ENCODE measurements around the gene SPAG16.

SPAG16 gene

DNA sequence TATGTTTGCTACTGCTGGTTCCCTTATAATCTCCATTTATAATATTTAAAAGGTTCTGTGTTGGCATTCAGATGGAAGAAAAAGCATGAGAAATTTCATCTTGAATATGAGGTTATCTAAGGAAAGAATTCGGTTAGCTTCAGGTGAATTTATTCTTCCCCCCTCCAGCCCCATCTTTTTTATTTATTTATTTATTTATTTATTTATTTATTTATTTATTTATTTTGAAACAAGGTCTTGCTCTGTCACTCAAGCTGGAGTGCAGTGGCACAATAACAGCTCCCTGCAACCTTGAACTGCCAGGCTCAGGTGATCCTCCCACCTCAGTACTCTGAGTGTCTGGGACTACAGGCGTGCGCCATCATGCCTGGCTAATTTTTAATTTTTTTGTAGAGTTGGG, 1031.1 kb downstream of the SPAG16 start:
- no peak for DNase-seq

DNA sequence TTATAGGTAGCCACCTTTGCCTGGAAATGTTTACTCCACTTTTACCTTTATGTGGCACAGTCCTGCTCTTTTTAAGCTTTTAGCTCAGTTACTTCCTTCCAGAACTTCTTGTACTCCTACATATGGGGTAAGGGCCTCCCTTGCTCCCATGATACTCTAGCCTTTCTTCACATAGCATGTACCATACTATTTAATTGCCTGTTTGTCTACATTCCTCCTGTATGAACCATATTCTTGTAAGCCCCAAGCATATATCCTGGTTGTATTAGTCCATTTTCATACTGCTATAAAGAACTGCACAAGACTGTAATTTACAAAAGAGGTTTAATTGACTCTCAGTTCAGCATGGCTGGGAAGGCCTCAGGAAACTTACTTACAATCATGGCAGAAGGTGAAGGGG, 1035.9 kb downstream of the SPAG16 start:
- no peak for DNase-seq

DNA sequence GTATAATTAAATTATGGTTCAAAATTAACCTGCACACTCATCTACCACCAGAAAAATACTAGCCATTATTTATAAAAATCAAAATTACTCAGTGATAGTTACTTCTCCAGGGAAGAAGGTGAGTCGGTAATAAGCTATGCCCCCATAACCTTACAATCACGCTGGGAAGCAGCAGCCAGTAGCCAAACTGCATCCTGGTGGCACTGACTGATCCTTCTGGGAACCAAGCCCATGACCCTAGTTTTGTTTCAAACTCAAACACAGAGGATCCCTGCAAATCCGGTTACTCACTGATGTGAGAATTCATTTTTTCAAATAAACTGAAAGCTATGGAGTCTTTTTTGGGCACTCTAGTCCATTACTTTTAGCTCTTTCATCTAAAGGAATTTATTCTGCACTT, 1038.4 kb downstream of the SPAG16 start:
- no peak for DNase-seq

DNA sequence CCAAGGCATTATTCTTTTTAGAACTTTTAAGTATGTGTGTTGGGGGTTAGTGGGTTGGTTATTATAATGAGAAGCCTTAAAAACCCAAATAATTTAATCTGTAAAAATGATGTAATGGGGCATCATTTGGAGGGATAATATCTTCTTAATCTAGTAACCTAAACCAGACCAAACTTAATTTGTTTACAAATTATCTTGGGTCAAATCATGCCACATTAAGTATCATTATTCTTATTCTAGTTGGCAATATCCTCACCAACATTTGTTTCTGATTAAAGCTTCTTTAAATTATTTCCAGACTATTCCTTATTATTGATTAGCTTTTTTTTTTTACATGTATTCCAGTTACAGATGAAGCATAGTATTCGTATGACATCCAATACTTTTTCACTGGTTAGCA, 1041.1 kb downstream of the SPAG16 start:
- no peak for DNase-seq

DNA sequence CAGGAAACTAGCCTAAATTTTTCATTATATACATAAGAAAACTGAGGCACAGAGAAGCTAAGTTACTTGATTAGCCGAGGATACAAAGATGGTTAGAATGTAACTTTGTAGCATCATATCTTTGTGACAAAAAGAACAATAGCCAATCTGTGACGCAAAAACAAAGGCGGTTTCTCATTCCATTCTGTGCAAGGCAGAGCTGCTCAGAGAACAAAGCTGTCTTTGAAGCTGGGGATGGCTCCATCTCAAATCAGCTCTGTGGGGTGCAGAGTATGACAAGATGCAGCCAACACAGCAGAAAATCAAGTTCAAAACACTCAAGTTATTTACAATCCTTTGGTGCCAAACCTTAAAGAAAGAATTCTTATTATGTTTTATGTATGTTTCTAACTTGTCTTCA, 1044.7 kb downstream of the SPAG16 start:
- no peak for DNase-seq

DNA sequence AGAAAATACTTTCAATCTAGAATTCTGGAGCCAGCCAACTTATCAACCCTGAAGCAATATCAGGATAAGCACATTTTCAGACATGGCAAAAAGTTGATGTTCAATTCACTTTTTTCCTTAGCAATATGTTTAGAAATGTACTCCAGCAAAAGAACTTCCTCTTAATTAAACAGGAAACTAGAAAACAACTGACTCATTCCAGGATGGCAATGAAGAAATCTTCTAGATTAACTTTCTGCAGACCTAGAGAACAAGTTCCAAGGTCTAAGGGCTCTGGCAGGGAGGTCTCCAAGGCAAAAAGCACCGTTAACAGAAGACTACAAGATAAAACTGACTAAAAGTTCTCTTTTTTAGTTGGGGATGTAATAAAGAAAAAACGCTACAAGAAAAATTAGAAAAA, 1057.4 kb downstream of the SPAG16 start:
- DNase-seq, result no peak

DNA sequence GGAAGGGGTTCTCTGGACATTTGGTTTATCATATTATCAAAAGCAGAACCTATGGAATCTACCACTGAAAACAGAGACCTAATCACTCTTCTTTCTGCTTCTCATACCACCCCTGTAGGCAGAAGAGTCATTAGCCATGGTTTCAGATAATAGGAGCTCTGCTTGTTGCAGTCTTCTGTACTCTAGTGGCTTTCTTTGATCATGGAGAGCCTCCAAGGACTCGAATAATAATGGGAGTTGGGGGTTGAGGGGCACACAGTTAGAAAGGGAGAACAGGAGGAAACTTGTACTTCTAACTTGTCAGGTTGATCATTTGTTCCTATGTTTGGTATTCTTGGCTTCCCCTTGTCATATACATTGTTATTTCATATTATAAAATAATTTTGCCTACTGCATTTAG, 1074.2 kb downstream of the SPAG16 start:
- DNase-seq, result no peak

DNA sequence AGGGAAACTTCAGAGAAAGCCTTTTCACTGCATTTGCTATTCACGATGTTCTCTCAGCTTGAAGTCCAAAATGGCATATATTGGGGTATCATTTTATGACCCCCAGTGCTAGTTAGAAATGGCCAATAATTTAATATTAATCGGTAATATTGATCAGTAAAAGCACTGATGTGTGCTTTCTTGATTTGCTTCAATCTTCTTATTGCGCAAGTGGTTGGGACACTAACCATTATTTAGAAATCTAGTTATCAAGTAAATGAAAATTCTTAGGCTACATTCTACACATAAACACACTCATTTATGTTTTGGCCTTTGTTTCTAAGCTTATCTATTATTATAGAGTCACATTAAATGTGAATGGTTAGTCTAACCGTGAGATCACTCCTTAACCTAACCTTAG, 1076.9 kb downstream of the SPAG16 start:
- no peak for DNase-seq

DNA sequence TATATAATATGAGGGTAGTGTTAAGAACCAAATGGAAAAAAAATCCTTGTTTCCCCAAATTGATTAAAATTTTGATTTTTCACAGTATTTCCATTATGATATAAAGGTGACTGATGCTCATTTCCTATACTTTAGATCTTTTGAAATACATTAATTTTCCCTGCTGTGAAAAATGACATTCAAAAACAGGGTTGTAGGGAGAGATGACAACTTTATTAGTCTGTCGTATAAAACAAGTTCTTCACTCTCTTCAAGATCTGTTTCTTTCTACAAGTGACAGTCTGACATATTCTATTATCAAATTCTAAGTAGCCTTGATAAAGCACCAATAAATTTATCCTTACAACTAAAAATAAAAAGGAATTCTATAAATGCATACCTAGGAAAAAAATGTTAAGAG, 1081.3 kb downstream of the SPAG16 start:
- DNase-seq, result no peak

DNA sequence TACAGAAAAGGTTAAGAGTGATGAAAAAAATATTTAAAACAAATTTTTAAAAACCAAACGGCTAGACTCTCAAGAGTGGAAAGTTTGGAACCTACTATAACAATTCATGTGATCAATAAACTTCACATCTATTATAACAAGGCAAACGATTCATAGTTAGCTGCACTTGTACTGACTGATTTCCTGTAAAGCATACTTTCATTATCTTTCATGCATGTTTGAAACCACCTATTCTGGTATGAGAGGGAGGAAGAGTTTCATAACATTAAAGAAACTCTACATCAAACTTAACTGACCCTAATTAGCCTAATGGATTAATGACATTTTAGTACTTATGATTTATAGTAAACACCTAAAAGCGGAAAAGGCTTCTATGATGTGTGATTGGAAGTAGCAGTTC, 1082.9 kb downstream of the SPAG16 start:
- DNase-seq, result no peak

DNA sequence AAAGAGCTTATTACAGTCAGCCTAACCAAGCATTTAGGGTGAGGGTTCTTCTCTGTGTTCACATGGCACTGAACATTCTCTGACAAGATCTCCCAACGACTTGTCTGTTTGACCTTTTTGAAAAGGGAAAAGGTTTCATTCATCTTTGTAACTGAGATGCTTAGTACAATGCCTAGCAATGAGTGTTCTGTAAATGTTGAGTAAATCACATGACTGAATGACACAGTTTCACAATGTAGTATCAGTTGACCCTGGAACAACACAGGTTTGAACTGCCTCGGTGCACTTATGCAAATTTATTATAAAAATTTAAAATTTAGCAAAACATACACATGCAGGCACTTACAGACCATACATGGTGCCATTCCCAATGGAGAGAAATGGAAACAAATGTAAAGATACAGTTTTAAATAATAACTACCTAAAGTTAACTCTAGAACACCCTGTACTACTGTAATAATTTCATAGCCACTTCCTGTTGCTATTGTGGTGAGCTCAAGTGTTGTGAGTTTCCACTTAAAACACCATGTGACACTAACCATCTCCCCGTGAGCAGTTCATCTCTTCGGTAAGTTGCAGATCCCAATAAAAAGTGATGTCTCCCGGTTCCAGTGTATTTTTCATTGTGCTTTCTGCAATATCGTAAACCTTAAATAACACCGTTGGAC, 1092.5 kb downstream of the SPAG16 start:
- no peak for DNase-seq

DNA sequence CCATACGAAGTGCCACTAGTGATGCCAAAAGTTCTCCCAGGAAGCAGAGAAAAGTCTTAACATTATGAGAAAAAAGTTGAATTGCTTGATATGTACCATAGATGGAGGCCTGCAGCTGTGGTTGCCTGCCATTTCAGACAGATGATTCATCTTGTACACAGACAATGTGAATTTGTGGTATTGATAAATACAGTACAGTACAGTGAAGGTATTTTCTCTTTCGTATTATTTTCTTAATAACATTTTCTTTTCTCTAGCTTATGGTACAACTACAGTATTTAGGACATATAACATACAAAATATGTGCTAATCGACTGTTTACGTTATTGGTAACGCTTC, 1093.0 kb downstream of the SPAG16 start:
- DNase-seq, result no peak

DNA sequence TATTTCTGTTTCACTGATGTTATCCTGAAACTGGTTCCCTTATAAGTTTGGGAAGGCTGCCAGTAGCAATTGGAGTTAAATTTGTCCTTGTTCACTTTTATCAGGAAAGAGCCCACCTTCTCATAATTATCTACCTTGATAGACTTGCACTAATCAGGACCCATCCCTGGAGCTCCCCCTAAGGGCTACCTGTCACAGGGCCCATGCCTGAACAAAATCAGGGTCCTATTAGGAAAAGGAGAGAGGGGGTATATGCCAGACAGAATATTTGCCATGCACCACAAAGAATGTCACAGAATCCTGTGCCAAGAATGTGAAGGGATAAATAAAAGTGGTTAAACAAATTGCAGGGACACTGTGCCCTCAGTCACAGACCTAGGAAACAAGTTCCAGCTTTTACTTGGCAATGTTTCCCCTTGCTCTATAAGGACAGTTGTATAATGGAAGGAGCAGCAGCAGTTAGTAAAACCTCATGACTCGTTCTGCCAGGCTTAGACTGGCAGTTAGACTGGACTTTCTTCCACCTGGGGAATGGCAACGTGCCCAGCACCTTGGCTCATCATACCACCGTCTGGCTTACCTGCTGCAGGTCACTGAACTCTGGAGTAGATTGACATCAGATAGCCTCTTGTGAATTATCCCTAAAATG, 1094.3 kb downstream of the SPAG16 start:
- DNase-seq, result peak; percentile 25

DNA sequence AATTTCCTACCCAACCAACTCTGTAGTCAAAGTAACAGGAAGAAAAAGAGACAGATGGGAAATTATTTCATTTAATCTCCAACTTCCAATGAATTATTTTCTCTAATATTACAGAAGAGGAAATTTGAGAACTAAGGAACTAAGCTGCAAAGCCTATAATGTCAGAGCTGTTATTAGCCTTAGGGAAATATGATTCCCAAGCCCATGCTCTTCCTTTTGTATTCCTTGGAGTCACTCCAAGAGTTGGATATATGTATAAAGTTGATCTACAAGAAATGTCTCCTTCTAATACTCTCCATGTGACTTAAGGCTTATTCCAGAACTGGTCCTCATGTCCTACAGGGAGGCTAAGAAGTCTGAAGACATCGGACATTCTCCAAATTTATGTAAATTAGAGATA, 1095.0 kb downstream of the SPAG16 start:
- DNase-seq, result peak; percentile 45

DNA sequence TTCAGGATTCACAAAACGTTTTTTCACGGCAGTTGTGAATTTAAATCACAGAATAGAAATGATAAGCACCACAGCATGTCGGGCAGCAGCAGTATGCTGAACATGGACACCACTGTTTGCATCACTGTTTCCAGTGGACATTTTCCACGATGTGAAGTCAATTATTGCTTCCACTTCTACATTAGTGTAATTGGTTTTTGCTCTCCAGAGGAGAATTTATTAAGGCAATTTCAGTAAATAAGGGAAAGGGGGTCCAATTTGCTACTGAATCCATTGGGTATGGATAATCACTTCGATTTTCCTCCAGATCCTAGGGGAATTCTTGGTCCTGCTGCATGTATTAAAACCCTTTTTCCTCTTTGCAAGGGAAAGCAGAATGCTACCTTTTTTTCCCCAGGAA, 1096.4 kb downstream of the SPAG16 start:
- DNase-seq, result no peak

DNA sequence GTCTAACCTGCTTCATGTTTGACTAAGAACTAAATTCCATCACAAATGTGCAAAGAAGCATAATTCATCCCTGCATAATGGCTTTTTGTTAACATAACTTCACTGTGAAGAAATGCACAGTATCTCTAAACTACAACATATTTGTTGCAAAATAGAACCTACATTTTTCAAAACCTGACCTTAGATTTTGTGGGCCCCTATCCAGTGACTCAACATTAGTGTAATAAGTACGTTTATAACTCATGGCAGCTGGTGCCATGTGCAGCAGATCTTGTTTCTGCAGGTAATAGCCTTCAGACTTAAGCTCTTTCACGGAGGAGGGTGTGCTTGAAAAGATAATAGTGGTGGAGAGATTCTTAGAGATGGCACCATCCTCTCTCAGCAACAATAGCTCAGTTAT, 1098.0 kb downstream of the SPAG16 start:
- no peak for DNase-seq

DNA sequence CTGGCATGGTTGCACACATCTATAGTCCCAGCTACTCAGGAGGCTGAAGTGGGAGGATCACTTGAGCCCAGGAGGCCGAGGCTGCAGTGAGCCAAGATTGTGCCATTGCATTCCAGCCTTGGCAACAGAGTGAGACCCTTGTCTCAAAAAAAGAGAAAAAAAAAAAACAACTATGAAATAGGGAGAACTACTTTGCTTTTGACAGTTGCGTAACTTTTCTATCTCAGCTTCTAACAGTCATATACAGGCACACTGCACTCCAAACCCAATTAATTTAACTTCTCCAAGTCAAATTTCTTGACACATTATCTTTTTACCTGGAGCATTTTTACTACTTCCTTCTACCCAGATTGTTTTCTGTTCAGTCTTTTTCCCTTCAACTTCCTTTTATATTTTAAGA, 1102.5 kb downstream of the SPAG16 start:
- no peak for DNase-seq

DNA sequence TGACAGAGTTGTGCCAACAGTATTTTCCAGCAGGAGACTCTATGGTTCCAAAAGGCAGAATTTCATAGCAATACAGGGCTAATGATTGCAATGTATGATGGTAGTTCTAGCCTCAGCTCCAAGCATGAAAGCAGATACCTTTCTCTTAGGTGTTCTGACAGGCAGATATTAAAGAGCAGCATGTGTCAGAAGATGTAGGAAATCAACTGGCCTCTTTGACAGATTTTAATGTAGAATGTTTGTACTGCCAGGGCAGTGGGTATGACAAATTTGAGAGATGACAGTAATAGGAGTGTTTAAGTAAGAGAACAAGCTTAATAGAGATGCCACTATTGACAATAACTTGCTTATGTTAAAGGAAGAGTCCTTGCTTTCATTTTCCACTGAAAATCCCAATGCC, 1105.1 kb downstream of the SPAG16 start:
- DNase-seq, result no peak

DNA sequence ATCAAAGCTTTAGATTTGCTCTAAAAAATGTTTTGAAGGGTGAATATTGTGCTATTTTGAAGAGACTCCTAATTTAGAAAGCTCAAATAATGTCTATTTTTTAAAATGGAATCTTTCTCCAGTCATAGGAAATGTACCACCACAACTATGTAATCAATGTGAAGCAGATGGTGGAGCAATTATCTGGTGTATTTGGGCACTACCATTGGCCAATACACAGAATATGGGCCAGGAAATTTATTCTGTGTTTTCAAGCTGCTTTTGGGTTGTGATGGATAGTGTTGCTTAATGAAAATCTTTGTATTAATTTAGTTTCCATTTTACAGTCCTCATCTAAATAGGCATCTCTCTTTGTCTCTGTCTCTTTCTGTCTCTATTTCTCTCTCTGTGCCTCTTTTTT, 1109.5 kb downstream of the SPAG16 start:
- DNase-seq, result peak; percentile 19

DNA sequence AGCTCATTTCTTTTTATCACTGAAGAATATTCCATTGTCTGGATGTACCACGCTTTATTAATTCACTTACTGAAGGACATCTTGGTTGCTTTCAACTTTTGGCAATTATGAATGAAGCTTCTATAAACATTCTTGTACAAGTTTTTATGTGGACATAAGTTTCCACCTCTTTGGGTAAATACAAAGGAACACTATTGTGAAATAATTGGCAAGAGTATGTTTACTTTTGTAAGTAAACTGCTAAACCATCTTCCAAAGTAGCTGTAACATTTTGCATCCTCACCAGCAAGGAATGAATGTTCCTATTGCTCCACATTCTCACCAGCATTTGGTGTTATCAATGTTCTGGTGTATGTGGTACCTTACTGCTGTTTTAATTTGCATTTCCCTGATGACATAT, 1110.8 kb downstream of the SPAG16 start:
- no peak for DNase-seq

DNA sequence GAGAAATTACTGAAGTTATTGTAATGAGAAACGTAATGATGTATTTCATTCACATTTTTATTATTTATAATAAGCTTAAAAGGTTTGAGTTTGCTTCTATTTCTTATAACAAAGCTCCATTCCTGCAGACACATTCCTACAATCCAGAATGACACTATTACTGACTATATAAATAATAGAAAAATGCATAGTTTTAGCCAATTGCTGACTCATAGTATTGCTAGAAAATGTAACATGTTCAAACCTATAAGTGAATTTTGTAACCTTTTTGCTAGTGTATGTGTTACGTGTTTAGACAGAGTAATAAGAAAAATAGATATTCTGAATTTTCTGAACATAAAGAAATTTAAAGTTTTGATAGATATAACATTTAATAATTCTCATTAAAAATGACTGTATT, 1117.3 kb downstream of the SPAG16 start:
- no peak for DNase-seq

DNA sequence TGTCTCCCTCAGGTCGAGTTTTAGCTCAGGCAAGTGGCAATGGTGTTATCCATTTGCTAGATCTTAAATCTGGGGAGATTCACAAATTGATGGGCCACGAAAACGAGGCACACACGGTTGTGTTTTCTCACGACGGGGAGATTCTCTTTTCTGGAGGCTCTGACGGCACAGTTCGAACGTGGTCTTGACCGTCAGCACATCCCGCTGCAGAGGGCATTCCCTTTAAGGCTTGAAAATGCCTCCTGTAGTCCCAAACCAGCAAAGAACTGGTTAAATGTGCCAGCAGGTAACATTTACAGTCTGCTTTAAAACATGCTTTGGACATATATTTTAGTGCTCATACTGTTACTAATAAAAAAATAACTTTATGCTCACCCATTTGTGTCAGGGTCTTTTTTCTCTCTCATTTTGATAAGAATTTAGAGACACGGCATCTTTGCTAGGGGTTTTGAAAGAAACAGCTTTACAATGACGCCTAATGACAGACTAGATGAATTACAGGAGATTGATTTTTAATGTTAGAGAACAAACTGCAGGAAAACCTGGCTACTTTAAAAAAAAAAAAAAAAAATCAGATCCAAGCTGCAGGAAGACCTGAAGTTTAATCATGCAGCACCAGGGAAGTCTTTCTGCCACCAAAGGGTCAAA, 1126.0 kb downstream of the SPAG16 start:
- DNase-seq, result peak; percentile 40

DNA sequence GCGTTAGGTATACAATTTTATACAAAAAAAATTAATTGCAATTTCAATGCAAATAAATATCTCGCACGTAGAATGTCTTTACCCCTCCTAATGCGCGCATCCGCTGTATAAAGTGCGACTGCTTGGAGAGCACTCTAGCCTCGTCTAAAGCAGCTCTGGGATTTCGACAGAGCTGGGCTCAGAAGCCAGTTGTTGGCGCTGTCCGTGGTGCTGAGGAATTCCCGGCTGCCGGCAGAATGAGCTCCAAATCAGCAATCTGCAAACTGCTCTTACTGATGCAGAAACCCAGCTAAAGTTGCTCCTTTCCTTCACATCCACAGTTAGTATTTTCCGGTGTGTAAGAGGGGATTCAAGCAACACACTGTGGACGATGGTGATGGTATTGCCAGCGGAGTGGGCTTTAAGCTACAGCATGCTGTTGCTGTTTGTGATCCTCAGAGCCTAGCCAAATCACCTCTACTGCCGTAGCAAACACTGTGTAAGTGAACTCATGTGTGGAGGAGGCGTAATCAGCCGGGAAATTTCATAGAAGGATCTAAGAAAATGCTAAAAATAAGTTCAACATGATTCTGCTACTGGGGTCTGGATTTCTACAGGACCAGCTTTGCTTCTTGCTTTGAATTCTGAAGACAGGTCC, 1126.8 kb downstream of the SPAG16 start, which contains the start of gene VWC2L:
TSS of gene VWC2L (plus strand) at position 137 of the 637 bp plus-strand sequence. CDS start 3,140 bp downstream, outside the sequence.
- DNase-seq, result peak; percentile 57

DNA sequence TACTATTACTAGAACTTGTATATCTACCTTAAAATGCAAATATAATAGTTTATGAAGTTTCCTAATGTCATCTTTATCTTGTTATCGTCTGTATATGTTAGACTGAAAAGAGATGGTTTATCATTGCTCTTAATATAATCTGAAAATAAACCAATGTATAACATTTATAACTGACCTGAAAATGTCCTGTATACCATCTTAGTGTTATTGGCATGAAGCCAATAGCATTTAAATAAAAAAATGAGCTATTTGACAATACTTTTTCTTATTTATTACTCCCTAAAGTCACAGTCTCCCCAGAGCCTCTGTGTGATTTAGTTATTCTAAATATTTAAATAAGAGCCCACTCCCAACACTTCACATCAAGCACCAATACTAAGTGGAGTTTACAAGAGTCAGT, 1128.4 kb downstream of the SPAG16 start:
- DNase-seq, result no peak

Data from NCI-H2171 (cell line).